ENCODE data around the gene PPIC.

- TF ChIP-seq, protein P1, sequence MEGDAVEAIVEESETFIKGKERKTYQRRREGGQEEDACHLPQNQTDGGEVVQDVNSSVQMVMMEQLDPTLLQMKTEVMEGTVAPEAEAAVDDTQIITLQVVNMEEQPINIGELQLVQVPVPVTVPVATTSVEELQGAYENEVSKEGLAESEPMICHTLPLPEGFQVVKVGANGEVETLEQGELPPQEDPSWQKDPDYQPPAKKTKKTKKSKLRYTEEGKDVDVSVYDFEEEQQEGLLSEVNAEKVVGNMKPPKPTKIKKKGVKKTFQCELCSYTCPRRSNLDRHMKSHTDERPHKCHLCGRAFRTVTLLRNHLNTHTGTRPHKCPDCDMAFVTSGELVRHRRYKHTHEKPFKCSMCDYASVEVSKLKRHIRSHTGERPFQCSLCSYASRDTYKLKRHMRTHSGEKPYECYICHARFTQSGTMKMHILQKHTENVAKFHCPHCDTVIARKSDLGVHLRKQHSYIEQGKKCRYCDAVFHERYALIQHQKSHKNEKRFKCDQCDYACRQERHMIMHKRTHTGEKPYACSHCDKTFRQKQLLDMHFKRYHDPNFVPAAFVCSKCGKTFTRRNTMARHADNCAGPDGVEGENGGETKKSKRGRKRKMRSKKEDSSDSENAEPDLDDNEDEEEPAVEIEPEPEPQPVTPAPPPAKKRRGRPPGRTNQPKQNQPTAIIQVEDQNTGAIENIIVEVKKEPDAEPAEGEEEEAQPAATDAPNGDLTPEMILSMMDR (IDR thresholded peaks at IDR 0.05) = no peak
- no peak for TF ChIP-seq EZH2 (IDR thresholded peaks at IDR 0.05; ENCODE audit: borderline replicate concordance, insufficient read depth, low read depth, low read length, poor library complexity, severe bottlenecking)
These were observed 21.8 kb downstream of the PPIC start for GRCh38 chr5:123014689-123015088.
